ENCODE results near the gene PKDCC.
"Not testable (repeated sequence)": the region's sequence is repeated elsewhere in the genome, so short reads cannot be mapped to it uniquely, and the experiment has no call there.

Gene PKDCC

DNA sequence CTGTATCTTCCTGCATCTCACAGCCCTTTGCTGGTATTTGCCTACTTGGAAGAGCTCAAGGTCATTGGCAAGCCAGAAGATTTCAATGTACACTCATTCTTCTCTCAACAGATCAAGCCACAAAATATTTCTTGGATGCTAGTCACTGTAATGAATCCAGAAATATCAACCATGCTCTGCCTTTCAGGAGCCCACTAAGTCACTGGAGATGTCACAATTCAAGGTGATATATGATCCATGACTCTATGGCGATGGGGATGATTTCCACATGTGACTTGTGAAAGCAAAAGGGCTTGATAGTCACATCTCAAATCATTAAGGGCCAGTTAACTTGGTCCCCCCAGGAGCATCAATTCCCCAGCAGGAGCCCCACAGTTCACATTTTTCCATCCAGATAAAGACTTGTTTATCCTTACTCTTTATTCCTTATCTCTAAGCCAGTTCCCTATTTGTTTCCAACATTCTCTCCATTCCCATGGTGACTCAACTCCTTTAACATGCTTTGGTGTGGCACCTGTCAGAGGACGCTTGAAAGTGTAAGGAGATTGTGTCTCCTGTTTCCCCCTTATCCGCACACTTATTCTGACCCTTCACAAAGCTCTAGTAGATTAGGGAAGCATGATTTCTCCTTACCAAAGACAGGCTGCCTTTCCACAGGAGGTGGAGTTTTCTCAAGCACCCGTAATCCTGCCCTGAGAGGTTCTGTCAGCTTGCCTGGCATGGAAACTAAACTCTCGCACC, 15.8 kb downstream of the PKDCC start:
- no peak overlapping the region for H2AFZ ChIP-seq (ENCODE audit: low read depth, low read length)
- no peaks in the 10 kb centered on the region for H4K20me1 ChIP-seq (ENCODE audit: insufficient read depth, low read length)
- TF ChIP-seq CTCF (IDR thresholded peaks at IDR 0.05; ENCODE audit: low read depth, low read length) (no peak), EZH2phosphoT487 (IDR thresholded peaks at IDR 0.05; ENCODE audit: low read depth) (no peak)
- H3K36me3 ChIP-seq (replicated peaks; ENCODE audit: low read depth, low read length): no peaks in the 10 kb centered on the region
- no peak overlapping the region for H3K27ac ChIP-seq (ENCODE audit: low read length)
- no peaks in the 10 kb centered on the region for H3K9me3 ChIP-seq (ENCODE audit: insufficient read depth, low read length)
- H3K9ac ChIP-seq (ENCODE audit: low read length): no peak overlapping the region
- H3K27me3 ChIP-seq (ENCODE audit: low read depth, low read length): peaks cover 11% of the 10 kb centered on the region
- H3K4me3 ChIP-seq (ENCODE audit: low read length): no peak overlapping the region
- H3K4me2 ChIP-seq (ENCODE audit: low read length): no peak overlapping the region
- no peaks in the 10 kb centered on the region for H3K4me1 ChIP-seq (ENCODE audit: low read length)
- no peaks in the 10 kb centered on the region for H3K79me2 ChIP-seq (ENCODE audit: low read length)

- Histone ChIP-seq H3K27ac (ENCODE audit: low read length) (no peak overlapping the region), H3K79me2 (ENCODE audit: low read length) (no peaks in the 10 kb centered on the region), H3K27me3 (ENCODE audit: low read depth, low read length) (peaks cover 16% of the 10 kb centered on the region), H3K4me1 (ENCODE audit: low read length) (no peaks in the 10 kb centered on the region), H3K4me2 (ENCODE audit: low read length) (no peak overlapping the region), H3K4me3 (ENCODE audit: low read length) (no peak overlapping the region), H3K36me3 (replicated peaks; ENCODE audit: low read depth, low read length) (no peaks in the 10 kb centered on the region), H3K9ac (ENCODE audit: low read length) (no peak overlapping the region), H2AFZ (ENCODE audit: low read depth, low read length) (no peak overlapping the region), H3K9me3 (ENCODE audit: insufficient read depth, low read length) (no peaks in the 10 kb centered on the region), H4K20me1 (ENCODE audit: insufficient read depth, low read length) (no peaks in the 10 kb centered on the region)
- TF ChIP-seq EZH2phosphoT487 (IDR thresholded peaks at IDR 0.05; ENCODE audit: low read depth) (no peak), CTCF (IDR thresholded peaks at IDR 0.05; ENCODE audit: low read depth, low read length) (no peak)
Measured at GRCh38 chr2:42064417-42064942, 16.7 kb downstream of the PKDCC start.

GRCh38 chr2:42065753-42066152, 17.9 kb downstream of the PKDCC start:
- H3K9ac ChIP-seq (ENCODE audit: low read length); H3K36me3 ChIP-seq (replicated peaks; ENCODE audit: low read depth, low read length); H2AFZ ChIP-seq (ENCODE audit: low read depth, low read length); H3K4me3 ChIP-seq (ENCODE audit: low read length); H3K4me2 ChIP-seq (ENCODE audit: low read length); H3K4me1 ChIP-seq (ENCODE audit: low read length); H3K79me2 ChIP-seq (ENCODE audit: low read length); H3K9me3 ChIP-seq (ENCODE audit: insufficient read depth, low read length); H3K27ac ChIP-seq (ENCODE audit: low read length); H4K20me1 ChIP-seq (ENCODE audit: insufficient read depth, low read length): not testable (repeated sequence)
- H3K27me3 ChIP-seq (ENCODE audit: low read depth, low read length): peaks cover 22% of the 10 kb centered on the region

DNA sequence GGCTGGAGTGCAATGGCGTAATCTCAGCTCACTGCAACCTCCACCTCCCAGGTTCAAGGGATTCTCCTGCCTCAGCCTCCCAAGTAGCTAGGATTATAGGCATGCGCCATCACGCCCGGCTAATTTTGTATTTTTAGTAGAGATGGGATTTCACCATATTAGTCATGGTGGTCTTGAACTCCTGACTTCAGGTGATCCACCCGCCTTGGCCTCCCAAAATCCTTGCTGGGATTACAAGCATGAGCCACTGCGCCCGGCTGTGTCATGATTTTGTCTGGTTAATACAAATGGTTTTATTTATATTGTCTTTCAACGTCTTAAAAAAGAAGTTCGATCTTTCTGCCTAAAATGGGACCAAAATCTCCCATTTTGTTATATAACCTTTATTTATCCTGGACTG, 19.2 kb downstream of the PKDCC start:
- H3K27me3 ChIP-seq (ENCODE audit: low read depth, low read length): peaks cover 22% of the 10 kb centered on the region
- H3K9ac ChIP-seq (ENCODE audit: low read length); H3K4me3 ChIP-seq (ENCODE audit: low read length); H2AFZ ChIP-seq (ENCODE audit: low read depth, low read length); H3K4me2 ChIP-seq (ENCODE audit: low read length); H3K9me3 ChIP-seq (ENCODE audit: insufficient read depth, low read length); H3K79me2 ChIP-seq (ENCODE audit: low read length); H3K27ac ChIP-seq (ENCODE audit: low read length); H3K4me1 ChIP-seq (ENCODE audit: low read length); H3K36me3 ChIP-seq (replicated peaks; ENCODE audit: low read depth, low read length); H4K20me1 ChIP-seq (ENCODE audit: insufficient read depth, low read length): not testable (repeated sequence)

- Histone ChIP-seq H3K4me3 (ENCODE audit: low read length) (no peak overlapping the region), H4K20me1 (ENCODE audit: insufficient read depth, low read length) (no peaks in the 10 kb centered on the region), H3K27ac (ENCODE audit: low read length) (no peak overlapping the region), H2AFZ (ENCODE audit: low read depth, low read length) (no peak overlapping the region), H3K27me3 (ENCODE audit: low read depth, low read length) (peaks cover 22% of the 10 kb centered on the region), H3K79me2 (ENCODE audit: low read length) (no peaks in the 10 kb centered on the region), H3K9ac (ENCODE audit: low read length) (no peak overlapping the region), H3K4me2 (ENCODE audit: low read length) (no peak overlapping the region), H3K4me1 (ENCODE audit: low read length) (no peaks in the 10 kb centered on the region), H3K36me3 (replicated peaks; ENCODE audit: low read depth, low read length) (no peaks in the 10 kb centered on the region), H3K9me3 (ENCODE audit: insufficient read depth, low read length) (no peaks in the 10 kb centered on the region)
- no peak for TF ChIP-seq CTCF (IDR thresholded peaks at IDR 0.05; ENCODE audit: low read depth, low read length)
- TF ChIP-seq EZH2phosphoT487 (IDR thresholded peaks at IDR 0.05; ENCODE audit: low read depth): no peak
Measured at GRCh38 chr2:42067521-42067920, 19.7 kb downstream of the PKDCC start.
